HS-5 (cell line): ENCODE measurements around the gene RAMP3.
"Not testable (repeated sequence)": the region's sequence is repeated elsewhere in the genome, so short reads cannot be mapped to it uniquely, and the experiment has no call there.

Source experiments
- DNase-seq: peaks from one replicate; pipeline ENCODE4 v3.0.0-alpha.2; 2012; ENCODE audit warnings: low read depth

The RAMP3 gene

GRCh38 chr7:45157286-45157652 is 322 bp upstream of the RAMP3 start:
- no peak for DNase-seq

GRCh38 chr7:45158471-45158870 is 880 bp downstream of the RAMP3 start:
- DNase-seq = no peak

GRCh38 chr7:45159296-45159695 is 1.7 kb downstream of the RAMP3 start:
- DNase-seq = no peak

- DNase-seq = no peak
These were observed 2.9 kb downstream of the RAMP3 start for GRCh38 chr7:45160417-45160881.

GRCh38 chr7:45161138-45161537 is 3.5 kb downstream of the RAMP3 start:
- no peak for DNase-seq

- no peak for DNase-seq
These were observed 4.3 kb downstream of the RAMP3 start for GRCh38 chr7:45161842-45162241.

- DNase-seq = no peak
These were observed 4.8 kb downstream of the RAMP3 start for GRCh38 chr7:45162311-45162845.

GRCh38 chr7:45162943-45163691 is 5.5 kb downstream of the RAMP3 start:
- DNase-seq = no peak

- DNase-seq = no peak
These were observed 6.1 kb downstream of the RAMP3 start for GRCh38 chr7:45163692-45164052.

- not testable (repeated sequence) for DNase-seq
These were observed 6.7 kb downstream of the RAMP3 start for GRCh38 chr7:45164271-45164670.

GRCh38 chr7:45165857-45166256 is 8.3 kb downstream of the RAMP3 start:
- no peak for DNase-seq

GRCh38 chr7:45171946-45172345 is 14.4 kb downstream of the RAMP3 start:
- DNase-seq = no peak

GRCh38 chr7:45173596-45174327 is 16.2 kb downstream of the RAMP3 start:
- no peak for DNase-seq

GRCh38 chr7:45174328-45174610 is 16.7 kb downstream of the RAMP3 start:
- no peak for DNase-seq

- DNase-seq = no peak
These were observed 17.6 kb downstream of the RAMP3 start for GRCh38 chr7:45174966-45175765.

- no peak for DNase-seq
These were observed 18.5 kb downstream of the RAMP3 start for GRCh38 chr7:45176091-45176490.

- no peak for DNase-seq
These were observed 19.5 kb downstream of the RAMP3 start for GRCh38 chr7:45176886-45177731.

- DNase-seq = no peak
These were observed 20.2 kb downstream of the RAMP3 start for GRCh38 chr7:45177801-45178200.

- DNase-seq = no peak
These were observed 20.9 kb downstream of the RAMP3 start for GRCh38 chr7:45178241-45179225.

- DNase-seq = no peak
These were observed 22.1 kb downstream of the RAMP3 start for GRCh38 chr7:45179666-45180065.
